ENCODE results near the gene CIAO1.
"Not testable (repeated sequence)": the region's sequence is repeated elsewhere in the genome, so short reads cannot be mapped to it uniquely, and the experiment has no call there.

The CIAO1 gene

DNA sequence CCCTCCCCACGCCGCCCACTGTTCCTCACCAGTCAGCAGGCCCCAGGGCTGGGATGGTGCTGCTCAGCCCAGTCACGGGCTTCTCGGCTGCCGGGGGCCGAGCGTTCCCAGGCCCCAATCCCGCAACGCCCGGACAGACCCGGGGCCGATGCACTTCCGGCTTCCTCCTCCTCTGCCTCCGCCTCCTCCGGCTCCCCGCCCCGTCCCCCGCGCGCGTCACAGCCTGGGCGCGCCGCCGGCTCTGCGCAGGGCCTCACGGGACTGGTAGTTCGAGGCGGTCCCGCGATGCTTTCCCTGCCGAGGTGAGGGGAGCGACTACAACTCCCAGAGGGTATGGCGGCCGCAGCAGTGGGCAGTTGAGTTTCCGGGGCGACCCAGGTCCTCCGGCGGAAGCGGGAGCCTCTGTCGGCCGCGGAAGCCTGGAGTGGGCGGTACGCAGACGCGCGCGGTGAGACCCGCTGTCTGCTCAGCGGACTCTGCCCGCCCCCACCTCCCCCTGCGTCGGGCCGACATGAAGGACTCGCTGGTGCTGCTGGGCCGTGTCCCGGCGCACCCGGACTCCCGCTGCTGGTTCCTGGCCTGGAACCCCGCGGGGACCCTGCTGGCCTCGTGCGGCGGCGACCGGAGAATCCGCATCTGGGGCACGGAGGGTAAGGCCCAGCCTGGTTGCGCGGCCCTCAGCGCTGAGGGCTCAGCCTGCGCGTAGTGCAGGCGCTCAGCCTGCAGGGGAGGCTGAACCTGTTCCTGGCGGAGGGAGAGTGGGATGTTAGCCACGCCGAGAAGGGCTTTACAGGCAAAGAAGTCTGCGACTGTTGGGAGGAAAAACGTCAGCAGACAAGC lies at the start of gene CIAO1, which contains the start of gene TMEM127:
Gene CIAO1 (plus strand): TSS at position 386 of the 840 bp plus-strand sequence. CDS start 126 bp downstream, at position 512.
Gene TMEM127 (minus strand): TSS at position 158 of the 840 bp plus-strand sequence. CDS start 616 bp downstream, outside the sequence.
- DNase-seq = peak; percentile 99

GRCh38 chr2:96218508-96219131 lies 47.4 kb upstream of the CIAO1 start:
- no peak for DNase-seq

GRCh38 chr2:96219959-96220358 lies 46.1 kb upstream of the CIAO1 start:
- not testable (repeated sequence) for DNase-seq

- not testable (repeated sequence) for DNase-seq
These were observed 44.9 kb upstream of the CIAO1 start for GRCh38 chr2:96221106-96221505.

GRCh38 chr2:96225016-96225533 lies 41.0 kb upstream of the CIAO1 start:
- DNase-seq = no peak

- no peak for DNase-seq
These were observed 34.7 kb upstream of the CIAO1 start for GRCh38 chr2:96231316-96231715.

- DNase-seq = no peak
These were observed 32.6 kb upstream of the CIAO1 start for GRCh38 chr2:96233436-96233835.

GRCh38 chr2:96233880-96234316 lies 32.1 kb upstream of the CIAO1 start:
- no peak for DNase-seq

- DNase-seq = no peak
These were observed 29.1 kb upstream of the CIAO1 start for GRCh38 chr2:96236882-96237281.

- DNase-seq = no peak
These were observed 27.8 kb upstream of the CIAO1 start for GRCh38 chr2:96238266-96238665.

DNA sequence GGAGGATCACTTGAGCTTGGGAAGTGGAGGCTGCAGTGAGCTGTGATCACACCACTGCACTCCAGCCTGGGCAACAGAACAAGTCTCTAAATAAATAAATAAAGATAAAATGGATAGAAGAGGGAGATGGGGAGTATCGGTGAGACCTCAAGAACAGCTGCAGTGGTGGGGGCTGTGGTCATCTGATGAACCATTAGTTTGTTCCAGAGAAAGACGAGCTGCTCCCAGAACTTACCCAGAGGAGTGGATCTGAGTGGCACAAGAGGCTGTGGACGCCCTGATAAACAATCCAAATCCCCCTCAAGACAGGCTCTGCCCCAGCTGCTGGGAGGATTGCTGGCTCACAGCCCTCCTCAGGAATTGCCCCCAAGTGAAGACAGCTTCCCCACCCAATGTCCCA lies 26.9 kb upstream of the CIAO1 start:
- no peak for DNase-seq

DNA sequence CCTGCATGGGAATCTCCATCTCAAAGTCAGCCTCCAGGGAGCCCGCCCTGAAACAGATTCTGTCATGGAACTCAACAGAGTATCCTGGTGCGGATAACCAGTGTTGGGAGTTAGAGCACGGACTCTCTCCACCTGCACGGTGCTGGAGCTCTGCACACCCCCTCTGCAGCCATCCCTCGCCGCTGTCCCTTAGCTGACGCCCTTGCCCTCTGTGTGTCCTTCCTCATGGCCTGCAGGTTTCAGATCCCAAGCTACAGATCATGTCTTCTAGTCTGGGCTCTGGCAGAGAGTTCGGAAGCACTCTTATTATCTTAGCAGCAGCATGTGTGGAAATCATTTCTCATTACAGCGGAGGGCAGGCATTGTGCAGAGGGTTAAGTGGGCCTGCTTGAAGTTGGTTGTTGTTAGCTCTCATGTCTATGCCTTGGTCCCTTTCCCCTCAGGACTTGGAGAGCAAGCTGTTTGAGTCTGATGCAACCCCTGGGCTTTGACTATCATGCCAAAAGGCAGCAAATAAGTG lies 26.2 kb upstream of the CIAO1 start:
- DNase-seq = no peak

GRCh38 chr2:96240341-96241038 lies 25.5 kb upstream of the CIAO1 start:
- no peak for DNase-seq

DNA sequence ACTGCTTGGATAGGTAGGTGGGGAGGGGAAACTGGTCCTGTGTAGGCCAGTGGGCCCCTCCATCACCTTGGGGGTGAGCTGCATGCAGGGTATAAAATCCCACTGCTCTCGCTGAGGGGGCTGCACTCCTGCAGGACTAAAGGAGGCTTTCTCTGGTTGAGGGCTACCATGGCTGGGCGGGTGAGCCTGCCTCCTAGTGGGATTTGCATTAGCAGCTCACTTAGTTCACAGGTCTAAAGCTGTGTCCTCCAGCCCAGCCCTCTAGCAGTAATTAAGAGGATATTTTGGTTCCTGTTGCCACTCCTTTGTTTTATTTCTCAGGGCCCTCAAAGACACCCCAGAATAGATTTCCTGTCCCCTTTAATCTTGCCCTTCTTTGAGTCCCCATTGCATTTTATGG lies 24.8 kb upstream of the CIAO1 start:
- DNase-seq = no peak

DNA sequence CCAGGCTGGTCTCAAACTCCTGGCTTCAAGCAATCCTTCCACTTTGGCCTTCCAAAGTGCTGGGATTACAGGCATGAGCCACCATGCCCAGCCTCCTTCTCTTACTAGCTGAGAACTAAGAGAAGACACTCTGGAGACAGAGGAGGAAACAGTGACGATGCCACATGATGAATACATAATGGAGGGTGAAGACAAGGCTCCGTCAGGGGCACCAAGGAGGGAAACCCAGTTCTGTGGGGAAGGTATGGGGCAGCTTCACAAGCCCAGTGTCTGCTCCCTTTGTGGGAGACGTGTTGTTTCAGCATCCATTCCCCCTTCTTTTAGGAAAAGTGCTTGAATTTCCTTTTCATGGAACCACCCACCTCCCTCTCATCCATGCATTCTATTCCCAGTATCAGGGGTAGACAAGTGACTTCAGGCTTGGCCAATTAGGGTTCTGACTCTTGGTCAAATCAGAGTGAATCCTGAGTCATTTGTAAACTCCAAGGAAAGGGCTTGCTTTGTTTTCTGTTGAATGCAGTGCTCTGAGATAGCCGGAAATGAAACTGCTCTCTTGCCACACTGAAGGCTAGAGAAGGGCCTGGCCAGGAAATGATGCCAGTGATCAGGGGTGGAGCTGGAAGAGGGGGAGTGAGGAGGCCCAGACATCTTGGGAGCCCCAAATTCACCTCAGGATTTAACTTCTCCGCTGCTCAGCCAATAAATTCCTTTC lies 24.0 kb upstream of the CIAO1 start:
- peak; percentile 56 for DNase-seq

- DNase-seq = no peak
These were observed 22.2 kb upstream of the CIAO1 start for GRCh38 chr2:96243843-96244242.

GRCh38 chr2:96245609-96246390 lies 20.2 kb upstream of the CIAO1 start:
- no peak for DNase-seq

- no peak for DNase-seq
These were observed 19.0 kb upstream of the CIAO1 start for GRCh38 chr2:96247009-96247408.

DNA sequence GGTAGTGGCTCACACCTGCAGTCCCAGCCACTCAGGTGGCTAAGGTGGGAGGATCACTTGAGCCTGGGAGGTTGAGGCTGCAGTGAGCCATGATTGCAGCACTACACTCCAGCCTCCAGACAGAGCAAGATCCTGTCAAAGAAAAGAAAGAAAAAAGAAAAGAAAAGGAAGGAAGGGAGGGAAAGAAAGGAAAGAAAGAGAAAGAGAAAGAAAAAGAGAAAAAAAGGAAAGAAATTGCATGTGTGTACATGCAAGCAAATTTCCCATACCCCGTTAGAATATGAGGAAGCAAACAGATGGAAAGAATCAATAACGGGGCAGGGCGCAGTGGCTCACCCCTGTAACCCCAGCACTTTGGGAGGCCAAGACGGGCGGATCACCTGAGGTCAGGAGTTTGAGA lies 18.1 kb upstream of the CIAO1 start:
- no peak for DNase-seq

DNA sequence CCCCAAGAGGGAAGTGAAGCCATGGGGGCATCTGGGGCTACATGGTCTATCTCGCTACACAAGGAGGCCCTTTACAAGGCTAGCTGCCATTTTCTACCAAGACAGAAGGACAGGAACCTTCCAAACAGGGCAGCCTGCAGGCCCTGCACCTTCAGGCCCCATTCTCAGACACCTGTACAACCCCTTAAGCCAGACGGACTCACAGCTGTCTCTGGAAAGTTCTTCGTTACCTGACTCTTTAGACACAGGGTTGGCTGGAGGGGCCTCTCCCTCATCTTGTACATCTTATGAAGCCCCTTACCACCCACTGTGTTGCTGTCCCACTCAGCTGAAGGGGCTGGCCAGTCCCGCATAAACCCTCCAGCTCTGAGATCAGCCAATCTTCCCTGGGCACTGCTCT lies 17.4 kb upstream of the CIAO1 start:
- no peak for DNase-seq

GRCh38 chr2:96249654-96250053 lies 16.4 kb upstream of the CIAO1 start:
- DNase-seq = no peak

GRCh38 chr2:96250188-96250587 lies 15.8 kb upstream of the CIAO1 start:
- DNase-seq = no peak
